ENCODE results near the gene USP37. TPM values are rescaled to one million over a fixed set of nuclear protein-coding genes. Genes with fewer than 3 reads are reported as not detected.

USP37 gene
- total RNA-seq, 1 donor from 2014 or later: 17.8 TPM

- H3K4me1 Mint-ChIP-seq: no peaks in the 10 kb centered on the region
- H3K9me3 Mint-ChIP-seq: no peaks in the 10 kb centered on the region
- no peak for TF ChIP-seq CTCF (IDR thresholded peaks at IDR 0.05; ENCODE audit: unreplicated experiment)
- H3K27ac Mint-ChIP-seq: no peak overlapping the region
- DNase-seq (ENCODE audit: low spot score in 2 of 2, unreplicated experiment in 2 of 2): no peak
- H3K4me3 Mint-ChIP-seq: no peak overlapping the region
- H3K27me3 Mint-ChIP-seq (ENCODE audit: low read depth): no peaks in the 10 kb centered on the region
- H3K36me3 Mint-ChIP-seq: no peaks in the 10 kb centered on the region
Measured at GRCh38 chr2:218434456-218434855, 133.7 kb downstream of the USP37 start.

GRCh38 chr2:218432676-218433365, 135.3 kb downstream of the USP37 start:
- Mint-ChIP-seq H3K4me3 (no peak overlapping the region), H3K36me3 (no peaks in the 10 kb centered on the region), H3K9me3 (no peaks in the 10 kb centered on the region), H3K27ac (no peak overlapping the region), H3K4me1 (no peaks in the 10 kb centered on the region), H3K27me3 (ENCODE audit: low read depth) (no peaks in the 10 kb centered on the region)
- no peak for TF ChIP-seq CTCF (IDR thresholded peaks at IDR 0.05; ENCODE audit: unreplicated experiment)
- no peak for DNase-seq (ENCODE audit: low spot score in 2 of 2, unreplicated experiment in 2 of 2)

GRCh38 chr2:218431878-218432277, 136.3 kb downstream of the USP37 start:
- Mint-ChIP-seq H3K27me3 (ENCODE audit: low read depth) (no peaks in the 10 kb centered on the region), H3K4me1 (no peaks in the 10 kb centered on the region), H3K36me3 (no peaks in the 10 kb centered on the region), H3K4me3 (no peak overlapping the region), H3K27ac (no peak overlapping the region), H3K9me3 (no peaks in the 10 kb centered on the region)
- no peak for TF ChIP-seq CTCF (IDR thresholded peaks at IDR 0.05; ENCODE audit: unreplicated experiment)
- DNase-seq (ENCODE audit: low spot score in 2 of 2, unreplicated experiment in 2 of 2): no peak

GRCh38 chr2:218430721-218431120, 137.4 kb downstream of the USP37 start:
- H3K4me1 Mint-ChIP-seq: no peaks in the 10 kb centered on the region
- TF ChIP-seq CTCF (IDR thresholded peaks at IDR 0.05; ENCODE audit: unreplicated experiment): no peak
- no peaks in the 10 kb centered on the region for H3K27me3 Mint-ChIP-seq (ENCODE audit: low read depth)
- DNase-seq (ENCODE audit: low spot score in 2 of 2, unreplicated experiment in 2 of 2): no peak
- H3K27ac Mint-ChIP-seq: no peak overlapping the region
- H3K4me3 Mint-ChIP-seq: no peak overlapping the region
- H3K36me3 Mint-ChIP-seq: no peaks in the 10 kb centered on the region
- H3K9me3 Mint-ChIP-seq: no peaks in the 10 kb centered on the region

- Mint-ChIP-seq H3K4me1 (no peaks in the 10 kb centered on the region), H3K9me3 (no peaks in the 10 kb centered on the region), H3K27ac (no peak overlapping the region), H3K36me3 (no peaks in the 10 kb centered on the region), H3K27me3 (ENCODE audit: low read depth) (no peaks in the 10 kb centered on the region), H3K4me3 (no peak overlapping the region)
- TF ChIP-seq CTCF (IDR thresholded peaks at IDR 0.05; ENCODE audit: unreplicated experiment): no peak
- no peak for DNase-seq (ENCODE audit: low spot score in 2 of 2, unreplicated experiment in 2 of 2)
Measured at GRCh38 chr2:218429911-218430692, 138.0 kb downstream of the USP37 start.
